SHP77 treated with DMSO at 0.1 percent for 48 hours (cell line): ENCODE data around the gene ZNF467.

Experiments used
- DNase-seq: peaks from one replicate; lab custom pipeline; 2025; lab: John Stamatoyannopoulos, UW

ZNF467 gene

DNA sequence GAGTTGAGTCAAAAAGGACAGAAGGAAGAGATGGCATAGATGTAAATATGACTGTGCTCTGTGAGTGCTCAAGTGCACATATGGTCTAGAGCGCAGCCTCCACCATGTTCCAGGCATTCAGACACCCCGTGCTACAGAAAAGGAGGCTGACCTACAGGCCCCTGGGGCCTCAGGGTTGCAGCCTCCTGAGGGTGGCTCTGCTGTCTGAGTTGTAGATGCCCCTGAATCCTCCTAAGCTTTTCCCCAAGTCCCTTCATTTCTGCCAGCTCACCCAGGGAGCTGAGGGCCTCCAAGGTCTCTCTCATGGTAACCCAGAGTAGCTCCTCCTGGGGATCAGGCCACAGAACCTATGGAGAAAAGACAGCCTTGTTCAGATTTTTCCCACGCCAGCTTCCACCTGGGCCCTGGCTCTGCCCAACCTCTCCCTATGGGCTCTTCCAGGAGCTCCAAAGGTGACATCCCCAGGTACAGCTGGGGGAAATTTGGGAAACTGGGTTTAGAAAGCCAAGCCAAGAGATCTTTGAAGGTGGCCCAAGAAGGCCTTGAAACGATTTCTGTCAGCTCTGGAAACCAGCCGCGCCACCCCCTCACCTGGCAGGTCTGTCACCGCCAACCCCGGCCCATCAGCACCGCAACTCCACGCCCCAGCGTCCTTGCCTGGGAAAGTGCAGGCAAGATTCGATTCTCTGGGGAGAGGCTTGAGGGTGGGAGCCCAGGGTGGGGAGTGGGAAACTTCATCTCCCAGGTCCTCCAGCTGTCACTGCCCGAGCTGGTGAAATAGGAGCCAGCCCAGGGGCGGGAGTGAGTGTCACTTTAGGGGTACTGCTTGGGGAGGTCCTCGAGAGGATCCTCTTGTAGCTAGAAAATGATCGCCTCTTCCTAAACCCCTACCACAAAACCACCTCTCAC lies 2.4 kb downstream of the ZNF467 start:
- DNase-seq, result no peak

DNA sequence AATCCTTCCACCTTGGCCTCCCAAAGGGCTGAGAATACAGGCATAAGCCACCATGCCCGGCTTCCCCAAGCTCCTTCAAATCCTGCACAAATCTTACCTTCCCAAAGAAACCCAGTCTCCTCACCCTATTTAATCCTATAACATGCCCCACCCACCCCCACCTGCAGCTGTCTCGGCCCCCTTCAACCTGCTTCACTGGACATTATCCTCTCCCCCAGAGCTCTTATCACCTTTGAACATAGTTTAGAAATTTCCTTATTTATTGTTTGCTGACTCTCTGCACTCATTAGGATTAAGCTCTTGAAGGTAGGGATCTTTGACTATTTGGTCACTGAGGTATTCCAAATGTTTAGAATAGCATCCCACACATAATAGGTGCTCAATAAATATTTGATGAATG lies 3.5 kb downstream of the ZNF467 start:
- no peak for DNase-seq

DNA sequence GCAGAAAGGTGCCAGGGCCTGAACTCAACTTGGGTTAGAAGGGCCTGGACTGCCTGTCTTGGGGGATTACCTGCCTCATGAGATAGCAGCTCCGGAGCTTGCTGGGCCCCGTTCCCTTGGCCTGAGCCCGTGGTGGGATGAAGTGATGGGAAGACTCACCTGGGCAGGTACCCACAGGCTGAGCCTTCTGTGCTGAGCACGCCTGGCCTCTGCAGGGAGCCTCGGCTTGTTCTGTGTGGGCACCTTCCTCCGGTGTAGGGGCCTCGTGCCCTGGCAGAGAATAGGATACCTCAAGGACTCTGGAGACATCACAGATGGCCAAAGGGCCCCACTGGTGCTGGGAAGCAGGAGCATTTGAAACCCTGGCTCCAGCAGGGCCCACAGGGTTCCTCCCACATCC lies 4.5 kb downstream of the ZNF467 start:
- no peak for DNase-seq

DNA sequence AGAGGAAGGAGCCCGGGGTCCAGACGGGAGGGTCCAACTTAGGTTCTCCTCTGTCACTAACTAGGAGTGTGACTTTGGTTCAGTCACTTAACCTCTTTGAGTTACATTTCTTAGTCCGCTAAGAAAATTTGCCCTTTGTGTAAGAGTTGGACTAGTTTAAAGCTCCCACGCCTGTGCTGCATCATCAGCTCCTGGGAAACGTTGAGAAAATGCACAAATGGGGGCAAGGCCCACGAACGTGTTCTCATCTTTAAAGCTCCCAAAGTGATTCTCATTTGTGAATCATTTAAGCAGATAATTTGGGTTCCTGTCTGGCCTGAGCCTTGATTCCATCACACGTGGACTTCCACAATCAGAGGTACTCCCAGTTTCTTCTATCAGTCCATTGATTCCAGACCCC lies 6.3 kb downstream of the ZNF467 start:
- no peak for DNase-seq

DNA sequence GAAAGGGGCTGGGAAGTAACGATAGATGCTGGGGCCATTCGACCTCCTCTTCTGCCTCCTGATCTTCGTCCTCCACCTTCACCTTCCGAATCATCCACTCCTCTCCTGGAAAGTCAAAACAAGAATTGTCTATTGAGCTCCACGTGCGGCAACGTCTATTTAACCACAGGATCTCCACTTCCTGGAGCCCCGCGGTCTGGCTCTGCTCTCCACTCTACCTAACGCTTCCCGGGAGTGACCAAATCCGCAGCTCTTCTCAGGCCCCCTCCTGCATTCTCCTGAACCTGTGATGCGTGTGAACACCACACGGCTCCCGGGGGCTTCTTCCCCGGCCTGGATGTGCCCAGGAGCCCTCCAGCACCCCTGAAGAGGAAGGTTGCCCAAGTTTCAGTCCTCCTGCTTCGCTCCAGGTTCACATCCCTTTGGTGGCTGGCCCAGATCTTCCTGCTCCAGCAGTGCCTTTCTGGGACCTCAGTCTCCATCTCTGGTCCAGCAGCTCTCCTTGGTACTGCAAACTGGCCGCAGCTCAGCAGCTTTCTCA lies 7.2 kb downstream of the ZNF467 start:
- DNase-seq, result no peak

DNA sequence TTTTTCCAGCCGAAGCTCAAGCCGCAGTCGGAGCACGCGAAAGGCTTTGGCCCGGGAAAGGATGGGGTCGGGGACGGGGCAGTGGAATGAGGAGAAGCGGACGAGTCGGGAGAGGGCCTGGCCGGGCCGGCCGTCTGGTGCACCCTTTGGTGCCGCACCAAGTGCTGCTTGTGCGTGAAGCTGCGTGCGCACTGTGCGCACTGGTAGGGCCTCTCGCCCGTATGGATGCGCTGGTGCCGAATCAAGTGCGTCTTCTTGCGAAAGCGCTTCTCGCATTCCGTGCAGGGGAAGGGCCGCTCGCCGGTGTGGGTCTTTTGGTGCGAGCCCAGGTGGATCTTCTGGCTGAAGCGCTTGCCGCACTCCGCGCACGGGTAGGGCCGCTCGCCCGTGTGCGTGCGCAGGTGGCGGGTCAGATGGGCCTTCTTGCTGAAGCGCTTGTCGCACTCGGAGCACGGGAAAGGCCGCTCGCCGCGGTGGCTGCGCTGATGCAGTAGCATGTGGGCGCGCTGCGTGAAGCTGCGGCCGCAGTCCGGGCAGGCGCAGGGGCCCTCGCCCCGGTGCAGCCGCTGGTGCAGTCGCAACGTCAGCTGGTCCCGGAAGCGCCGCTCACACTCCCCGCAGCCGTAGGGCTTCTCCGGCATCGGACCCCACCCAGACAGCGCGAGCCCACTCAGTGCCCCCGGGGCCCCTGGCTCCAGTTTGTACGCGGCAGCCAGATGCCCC lies 7.8 kb downstream of the ZNF467 start:
- DNase-seq, result no peak

DNA sequence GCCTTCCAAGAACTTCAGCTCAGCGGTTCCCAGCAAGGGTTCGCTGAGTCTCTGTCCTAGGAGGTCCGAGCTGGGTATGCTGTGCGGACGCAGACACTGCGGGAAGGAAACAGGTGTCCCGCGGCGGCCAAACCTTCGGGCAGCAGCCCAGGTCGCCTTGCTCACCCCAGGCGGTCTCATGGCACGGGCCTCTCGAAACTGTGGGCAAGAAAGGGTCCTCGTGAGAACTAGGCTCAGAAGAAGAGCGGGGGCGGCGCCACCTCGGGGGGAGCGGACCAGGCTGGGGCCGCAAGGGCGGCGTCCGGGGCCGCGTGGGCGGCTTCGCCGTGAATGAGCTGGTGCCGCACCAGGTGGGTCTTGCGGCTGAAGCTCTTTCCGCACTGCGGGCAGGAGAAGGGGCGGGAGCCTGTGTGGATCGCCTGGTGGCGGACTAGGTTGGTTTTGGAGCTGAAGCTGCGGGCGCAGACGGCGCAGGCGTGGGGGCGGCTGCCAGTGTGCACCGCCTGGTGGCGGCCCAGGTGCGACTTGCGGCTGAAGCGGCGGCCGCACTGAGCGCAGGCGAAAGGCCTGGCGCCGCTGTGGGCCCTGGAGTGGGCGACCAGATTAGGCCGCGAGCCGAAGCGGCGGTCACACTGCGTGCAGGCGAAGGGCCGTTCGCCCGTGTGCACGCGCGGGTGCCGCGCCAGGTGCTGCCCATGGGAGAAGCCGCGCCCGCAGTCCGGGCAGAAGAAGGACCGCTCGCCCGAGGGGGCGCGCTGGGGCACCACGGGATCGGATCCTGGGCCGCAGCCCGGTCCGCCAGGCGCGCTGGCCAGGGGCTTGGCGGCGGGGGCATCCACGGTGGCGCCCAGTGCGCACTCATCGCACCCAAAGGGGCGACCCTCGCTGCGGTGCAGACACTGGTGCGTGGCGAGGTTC lies 8.6 kb downstream of the ZNF467 start:
- no peak for DNase-seq

DNA sequence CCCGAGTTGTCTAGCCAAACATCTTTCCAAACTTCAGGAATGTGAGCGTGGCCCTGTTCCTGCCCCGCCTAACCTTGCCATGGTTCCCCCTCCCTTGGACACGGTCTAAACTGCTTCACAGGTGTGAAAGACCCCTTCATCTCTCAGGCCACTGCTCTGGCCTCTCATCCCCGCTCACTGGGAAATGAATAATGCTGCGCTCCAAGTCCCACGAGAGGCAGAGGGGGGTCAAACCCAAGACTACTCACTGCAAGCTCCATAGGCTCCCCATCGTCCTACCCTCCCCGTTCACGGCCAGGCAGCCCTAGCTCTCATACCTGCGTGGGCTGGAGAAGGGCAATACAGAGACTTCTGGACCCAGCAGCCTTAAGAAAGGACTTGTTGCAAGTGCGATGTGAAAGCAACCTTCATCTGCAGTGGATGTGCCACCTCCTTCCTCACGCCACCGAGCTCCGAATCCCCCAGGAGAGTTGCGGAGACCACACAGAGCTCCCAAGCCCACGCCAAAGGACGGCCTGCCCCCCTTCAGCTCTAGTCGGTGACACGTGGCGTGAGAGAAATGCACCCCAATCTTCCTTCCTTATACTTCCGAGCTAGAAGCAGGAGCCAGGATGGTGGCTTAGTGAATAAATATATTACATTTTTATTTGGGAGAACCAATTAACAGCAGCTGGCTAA lies 9.7 kb downstream of the ZNF467 start:
- DNase-seq, result no peak

DNA sequence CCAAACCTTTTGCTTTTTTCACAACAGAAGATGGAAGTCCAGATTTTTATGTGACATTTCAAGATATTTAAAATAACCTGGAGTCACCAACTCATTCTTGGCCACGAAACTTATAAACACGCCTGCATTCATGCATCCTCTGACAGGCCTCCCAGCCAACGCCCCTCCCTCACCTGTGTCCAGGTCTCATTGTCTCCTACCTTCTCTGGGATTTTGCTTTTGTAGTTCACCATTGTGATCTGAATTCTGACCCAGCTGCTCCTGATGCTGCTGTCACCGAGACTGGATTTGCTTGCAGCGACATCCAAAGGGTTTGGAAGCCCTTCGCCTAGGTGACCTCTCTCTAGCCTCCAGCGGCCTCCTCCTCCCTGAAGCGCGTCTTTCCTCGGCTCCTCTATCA lies 10.8 kb downstream of the ZNF467 start:
- no peak for DNase-seq

DNA sequence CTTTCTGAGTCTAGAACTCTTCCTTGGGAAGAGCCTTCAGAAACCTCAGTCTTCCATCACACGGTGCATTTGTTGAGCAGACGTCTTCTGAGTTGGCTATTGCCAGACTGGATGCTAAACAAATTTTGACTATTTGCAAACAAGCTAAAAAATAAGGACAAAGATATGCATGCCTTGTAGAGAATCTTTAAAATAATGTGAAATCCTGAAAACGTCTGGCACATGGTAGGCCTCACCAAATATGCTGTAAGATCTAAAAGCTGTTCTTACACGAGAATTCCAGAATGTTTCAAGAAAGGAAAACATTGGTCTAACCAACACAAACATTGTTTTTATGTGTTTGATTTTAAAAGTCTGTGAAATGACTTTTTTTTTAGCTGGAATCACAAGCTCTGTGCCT lies 11.3 kb downstream of the ZNF467 start:
- no peak for DNase-seq

DNA sequence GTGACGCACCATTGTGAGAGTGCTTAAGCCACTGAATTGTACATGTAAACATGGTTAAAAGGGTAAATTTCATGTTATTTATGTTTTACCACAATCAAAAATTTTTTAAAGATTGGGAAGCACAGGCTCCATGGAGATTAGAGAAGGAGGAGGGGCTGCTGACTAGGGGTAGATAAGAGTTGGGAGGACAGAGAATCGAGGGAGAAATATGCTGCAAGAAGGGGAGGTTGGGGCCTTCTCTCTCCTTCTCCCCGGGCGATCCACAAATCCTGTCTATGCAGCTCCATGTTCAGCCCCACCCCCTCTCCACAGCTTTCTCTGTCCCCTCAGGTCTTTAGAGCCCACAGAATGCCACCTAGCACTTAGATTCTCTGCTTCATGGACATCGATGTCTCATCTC lies 12.1 kb downstream of the ZNF467 start:
- no peak for DNase-seq

DNA sequence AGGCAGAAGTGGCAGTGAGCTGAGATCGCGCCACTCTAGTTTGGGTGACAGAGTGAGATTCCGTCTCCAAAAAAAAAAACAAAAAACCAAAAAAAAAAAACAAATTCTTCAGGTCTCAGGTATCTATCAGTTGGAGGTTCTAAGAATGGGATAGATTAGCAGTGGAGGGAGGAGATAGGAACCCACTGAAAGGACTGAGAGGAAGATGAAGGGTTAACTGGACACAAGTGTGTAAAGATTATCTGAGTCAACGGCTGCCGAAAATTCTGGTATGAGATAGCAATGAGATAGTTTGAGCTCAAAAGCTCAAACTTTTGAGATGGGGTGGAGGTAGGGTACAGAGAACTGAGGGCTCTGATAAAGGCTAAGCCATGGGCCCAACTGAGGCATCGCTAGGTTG lies 12.8 kb downstream of the ZNF467 start:
- DNase-seq, result no peak

DNA sequence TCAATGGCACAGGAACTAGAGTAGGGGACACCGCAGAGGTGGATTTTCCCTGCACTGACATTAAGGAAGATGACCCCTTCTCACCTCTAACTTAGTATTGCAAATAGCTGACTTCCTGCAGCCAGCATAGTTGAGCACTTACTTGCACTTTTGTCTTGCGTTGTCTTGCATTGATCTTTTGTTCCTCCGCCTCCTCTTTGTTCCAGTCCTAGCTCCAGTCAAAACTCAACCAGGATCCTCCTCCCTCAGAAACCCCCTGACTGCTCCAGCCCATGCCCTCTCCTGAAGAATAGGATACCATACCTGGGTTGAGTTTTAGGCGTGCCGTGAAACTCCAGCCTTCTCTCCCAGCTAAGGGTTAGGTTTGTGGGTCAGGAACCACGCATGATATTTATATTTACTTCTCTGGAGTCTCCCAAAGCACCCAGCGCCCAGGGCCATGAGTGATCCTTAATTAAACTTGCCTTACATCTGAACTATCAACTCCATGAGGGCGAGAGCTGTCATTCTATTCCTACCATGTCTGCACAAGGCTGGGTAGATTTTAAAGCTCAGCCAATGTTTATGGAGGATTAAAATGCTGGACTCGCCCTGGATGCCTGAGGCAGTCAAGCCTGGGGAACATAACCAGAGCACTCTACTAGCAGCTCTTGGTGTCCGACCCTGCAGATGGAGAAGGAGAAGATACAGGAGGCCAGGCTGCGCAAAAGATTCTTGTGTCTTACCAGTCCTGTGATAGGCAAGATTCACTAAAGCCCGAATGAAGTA lies 14.1 kb downstream of the ZNF467 start:
- no peak for DNase-seq

DNA sequence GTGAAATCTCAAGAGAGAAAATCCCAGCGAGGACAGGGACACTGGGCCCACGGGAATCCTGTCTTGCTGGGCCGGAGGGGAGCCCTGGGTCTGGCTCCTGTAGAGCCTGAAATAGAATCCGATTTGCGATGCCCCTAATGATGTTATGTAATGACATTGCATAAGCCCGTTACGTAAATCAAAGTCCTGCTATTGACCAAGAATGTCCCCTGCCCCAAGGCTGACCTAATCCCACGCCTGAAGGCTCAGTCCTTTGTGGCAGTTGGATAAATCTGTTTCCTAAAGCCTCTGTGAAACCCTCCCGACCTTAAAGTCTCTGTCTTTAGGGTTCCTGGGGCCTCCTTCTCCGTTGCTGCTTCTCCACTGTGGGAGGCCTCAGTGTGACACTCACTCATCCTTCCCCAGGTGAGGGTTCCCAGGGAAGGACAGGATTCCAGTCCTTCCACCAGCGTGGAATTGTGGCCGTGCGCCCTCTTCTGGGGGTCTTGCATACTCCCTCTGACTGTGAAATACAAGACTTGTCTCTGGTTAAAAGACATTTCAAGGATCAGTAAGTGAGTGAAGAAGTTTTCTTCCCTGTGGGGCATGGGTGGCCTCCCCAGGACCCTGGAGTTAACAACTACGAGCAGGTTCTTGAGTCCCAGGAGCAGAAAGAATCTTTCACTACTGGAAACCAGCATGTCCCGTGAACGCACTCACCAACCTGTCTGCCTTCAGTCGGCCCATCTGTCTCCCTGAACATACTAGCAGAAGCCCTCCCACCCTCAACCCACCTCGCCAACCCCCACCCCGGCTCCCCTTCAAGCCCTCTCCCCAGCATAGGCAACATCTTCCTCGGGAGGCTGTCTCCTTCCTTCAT lies 19.8 kb downstream of the ZNF467 start:
- no peak for DNase-seq

DNA sequence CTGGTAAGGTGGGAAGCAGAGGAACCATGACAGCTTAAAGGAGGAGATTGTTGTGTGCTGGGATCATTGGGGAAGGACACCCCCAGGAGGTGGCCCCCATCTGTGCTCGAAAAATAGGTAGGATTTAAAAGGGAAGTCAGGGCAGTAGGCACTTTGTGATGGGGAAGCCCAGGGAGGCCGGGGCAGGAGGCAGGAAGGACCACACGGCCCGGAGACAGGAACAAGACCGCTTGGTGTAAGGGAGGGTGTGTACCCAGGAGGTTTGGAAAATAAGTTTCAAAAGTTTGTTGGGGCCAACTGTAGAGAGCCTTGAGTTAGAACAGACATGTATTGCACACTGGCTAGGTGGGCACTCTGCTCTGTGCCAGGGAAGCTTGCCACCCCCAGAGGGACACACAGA lies 20.7 kb downstream of the ZNF467 start:
- DNase-seq, result no peak

DNA sequence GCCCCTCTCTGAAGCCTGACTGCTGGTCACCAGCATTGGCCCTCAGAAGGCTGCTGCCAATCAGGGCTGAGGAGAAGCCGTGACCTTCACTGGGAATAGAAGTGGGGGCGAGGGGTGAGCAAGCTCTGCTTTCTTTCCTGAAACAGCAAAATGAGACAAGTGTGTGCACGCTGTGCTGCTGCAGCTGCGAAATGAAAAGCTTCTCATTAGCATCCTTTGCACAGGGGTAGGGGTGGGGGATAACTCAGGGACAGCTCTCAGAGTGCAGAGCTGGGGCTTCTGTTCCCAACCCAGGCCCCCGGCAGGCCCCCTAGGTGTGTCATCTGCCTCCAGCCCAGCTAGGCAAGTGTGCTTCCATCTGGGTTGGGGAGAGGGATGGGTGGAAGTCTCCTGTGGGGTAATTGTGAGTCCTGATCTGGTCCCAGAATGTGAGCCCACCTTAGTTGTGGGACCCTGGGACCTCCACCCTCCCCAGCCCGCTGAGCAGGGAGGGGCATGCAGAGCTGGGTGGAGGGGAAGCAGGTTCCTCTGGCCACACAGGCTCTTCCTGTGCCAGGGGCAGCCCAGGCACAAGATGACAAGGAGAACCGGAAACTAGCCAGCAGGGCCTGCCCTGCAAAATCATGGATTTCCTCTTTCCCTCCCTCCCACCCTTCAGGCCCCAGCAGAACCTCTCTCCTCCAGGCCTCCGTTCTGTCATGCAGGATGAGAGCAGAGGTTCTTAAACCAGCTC lies 22.2 kb downstream of the ZNF467 start:
- DNase-seq, result no peak

DNA sequence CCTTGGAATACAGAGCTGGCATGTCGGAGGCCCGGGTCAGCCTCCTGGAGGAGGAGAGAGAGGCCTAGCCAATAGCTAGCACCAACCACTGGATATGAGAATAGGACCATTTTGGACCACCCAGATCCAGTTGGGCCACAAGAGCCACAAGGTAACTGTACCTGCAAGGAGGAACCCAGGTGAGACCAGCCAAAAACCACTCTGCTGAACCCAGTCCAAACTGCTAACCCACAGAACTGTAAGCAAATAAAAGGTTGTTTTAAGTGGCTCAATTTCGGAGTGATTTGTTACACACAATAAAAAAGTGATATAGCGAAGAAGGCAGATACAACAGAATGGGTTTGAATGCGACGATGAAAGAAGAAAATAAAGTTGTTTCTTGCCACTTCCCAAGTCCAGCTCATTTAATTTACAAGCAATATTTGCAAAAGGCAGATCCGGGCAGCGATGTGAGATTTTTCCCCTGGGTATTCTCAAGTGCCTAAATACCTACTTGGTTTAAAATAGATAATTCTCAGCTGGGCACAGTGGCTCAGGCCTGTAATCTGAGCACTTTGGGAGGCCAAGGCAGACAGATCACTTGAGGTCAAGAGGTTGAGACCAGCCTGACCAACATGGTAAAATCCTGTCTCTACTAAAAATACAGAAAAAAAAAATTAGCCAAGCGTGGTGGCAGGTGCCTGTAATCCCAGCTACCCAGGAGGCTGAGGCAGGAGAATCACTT lies 23.1 kb downstream of the ZNF467 start:
- DNase-seq, result no peak

DNA sequence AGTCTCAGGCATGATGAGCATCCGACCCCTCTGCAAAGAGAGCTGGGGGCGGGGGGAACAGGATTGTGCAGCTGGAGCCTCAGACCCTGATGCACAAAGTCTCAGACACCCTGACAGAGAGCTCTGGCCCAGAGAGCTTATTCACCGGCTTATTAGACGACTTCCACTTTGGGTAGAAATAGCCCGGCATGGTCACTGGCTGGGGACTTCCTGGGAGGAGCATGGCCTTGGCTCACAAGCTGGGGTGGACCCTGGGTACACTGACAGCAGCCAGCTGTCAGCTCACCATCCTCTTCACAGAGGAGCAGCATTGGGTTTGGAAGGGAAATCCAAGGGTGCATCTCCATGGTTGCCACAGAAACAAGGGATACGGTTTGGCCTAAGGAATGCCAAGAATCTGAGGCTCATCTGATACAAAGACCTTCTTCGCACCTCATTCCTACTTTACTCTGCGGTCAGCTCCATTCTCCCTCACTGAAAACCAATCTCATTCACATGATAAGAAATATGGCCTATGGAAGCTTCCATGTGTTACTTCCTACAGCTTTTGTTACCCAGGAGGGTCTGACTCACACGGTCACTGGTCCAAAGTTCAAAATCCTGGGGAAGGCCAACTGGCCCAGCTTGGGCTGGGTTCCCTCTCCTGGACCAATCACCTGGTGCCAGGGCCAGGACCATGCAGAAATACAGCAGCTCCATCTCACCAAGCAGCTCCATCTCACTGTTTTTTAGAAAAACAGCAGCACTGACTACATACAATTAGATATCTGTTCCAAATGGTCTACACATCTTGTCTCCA lies 25.1 kb downstream of the ZNF467 start:
- DNase-seq, result no peak
